AG20443 (cell line): ENCODE data around the gene TNFRSF21.
A peak's percentile ranks its signal among the peaks of the same experiment; 100 is the strongest.
"Not testable (repeated sequence)": the region's sequence is repeated elsewhere in the genome, so short reads cannot be mapped to it uniquely, and the experiment has no call there.

Experiments used
- DNase-seq: peaks from one replicate; pipeline ENCODE4 v3.0.0; 2012; ENCODE audit warnings: low spot score, mixed read lengths

TNFRSF21 gene

GRCh38 chr6:47288267-47289090 lies 21.2 kb downstream of the TNFRSF21 start:
- DNase-seq = no peak

- no peak for DNase-seq
These were observed 23.4 kb downstream of the TNFRSF21 start for GRCh38 chr6:47286301-47286700.

- DNase-seq = no peak
These were observed 25.7 kb downstream of the TNFRSF21 start for GRCh38 chr6:47283993-47284392.

GRCh38 chr6:47278545-47278944 lies 31.2 kb downstream of the TNFRSF21 start:
- peak; percentile 13 for DNase-seq

GRCh38 chr6:47277702-47278101 lies 32.0 kb downstream of the TNFRSF21 start:
- no peak for DNase-seq

- DNase-seq = no peak
These were observed 33.3 kb downstream of the TNFRSF21 start for GRCh38 chr6:47276377-47276776.

GRCh38 chr6:47275640-47276039 lies 34.1 kb downstream of the TNFRSF21 start:
- no peak for DNase-seq

GRCh38 chr6:47275132-47275531 lies 34.6 kb downstream of the TNFRSF21 start:
- not testable (repeated sequence) for DNase-seq

GRCh38 chr6:47268572-47269187 lies 41.0 kb downstream of the TNFRSF21 start:
- DNase-seq = no peak

- DNase-seq = no peak
These were observed 42.4 kb downstream of the TNFRSF21 start for GRCh38 chr6:47267301-47267700.

- DNase-seq = no peak
These were observed 43.7 kb downstream of the TNFRSF21 start for GRCh38 chr6:47265971-47266370.

- DNase-seq = no peak
These were observed 44.9 kb downstream of the TNFRSF21 start for GRCh38 chr6:47264775-47265184.

GRCh38 chr6:47263268-47263667 lies 46.4 kb downstream of the TNFRSF21 start:
- no peak for DNase-seq

- DNase-seq = no peak
These were observed 47.5 kb downstream of the TNFRSF21 start for GRCh38 chr6:47262231-47262630.

GRCh38 chr6:47261191-47261590 lies 48.5 kb downstream of the TNFRSF21 start:
- no peak for DNase-seq

- no peak for DNase-seq
These were observed 49.7 kb downstream of the TNFRSF21 start for GRCh38 chr6:47260021-47260420.

GRCh38 chr6:47258724-47259347 lies 50.9 kb downstream of the TNFRSF21 start:
- no peak for DNase-seq

- DNase-seq = no peak
These were observed 52.5 kb downstream of the TNFRSF21 start for GRCh38 chr6:47256981-47257730.

- no peak for DNase-seq
These were observed 53.3 kb downstream of the TNFRSF21 start for GRCh38 chr6:47256361-47256760.

GRCh38 chr6:47254906-47255305 lies 54.8 kb downstream of the TNFRSF21 start:
- no peak for DNase-seq

- no peak for DNase-seq
These were observed 55.7 kb downstream of the TNFRSF21 start for GRCh38 chr6:47254051-47254450.

- DNase-seq = no peak
These were observed 56.6 kb downstream of the TNFRSF21 start for GRCh38 chr6:47253136-47253535.
